Measurements from ENCODE around the gene KCNJ16.

GRCh38 chr17:70071620-70072019, 3.4 kb upstream of the KCNJ16 start:
- no peak for TF ChIP-seq ZNF274 (IDR thresholded peaks at IDR 0.05; ENCODE audit: low read depth, low read length)
- no peak for TF ChIP-seq YY1 (IDR thresholded peaks at IDR 0.05; ENCODE audit: insufficient read depth, insufficient read length)
- TF ChIP-seq SUZ12 (IDR thresholded peaks at IDR 0.05; ENCODE audit: extremely low read depth, insufficient read depth, insufficient read length): no peak

Measured in NT2/D1 (cell line).